SU-DHL-6 (cell line): ENCODE data around the gene KRTAP3-1.

ENCODE experiments used
- CTCF ChIP-seq: fragments of 200-600 bp; sonication (generic); IDR thresholded peaks from one replicate; pipeline ENCODE4 v1.5.1; 2017; ENCODE audit warnings: antibody characterized with exemption, mild to moderate bottlenecking, low read length, moderate library complexity; ENCODE audit not compliant: insufficient read depth, poor library complexity, severe bottlenecking
- EZH2phosphoT487 ChIP-seq: fragments of 200-600 bp; sonication (generic), shearing (Covaris generic); conservative IDR thresholded peaks from 2 replicates; pipeline ENCODE4 v1.6.1; 2018; ENCODE audit warnings: mild to moderate bottlenecking, antibody characterized with exemption, low read length, moderate library complexity, mixed read lengths

GRCh38 chr17:41010441-41010840, 1.5 kb upstream of the KRTAP3-1 start:
- TF ChIP-seq CTCF (no peak), EZH2phosphoT487 (no peak)
